Bronchial epithelial cell (primary cell): ENCODE data around the gene C19orf47. TPM values are rescaled to one million over a fixed set of nuclear protein-coding genes. Genes with fewer than 3 reads are reported as not detected.
A peak's percentile ranks its signal among the peaks of the same experiment; 100 is the strongest.

Experiments used
- DNase-seq: peaks from one replicate; pipeline ENCODE4 v3.0.0-alpha.2; 2010; ENCODE audit warnings: low read depth
- FAIRE-seq: peaks from 2 replicates; lab custom pipeline; 2011; peaks lifted over from hg19 to GRCh38; lab: Jason Lieb, UNC
- H3K27me3 ChIP-seq: 2 replicates; pipeline ENCODE4 v1.5.1; 2011; ENCODE audit warnings: low read length; ENCODE audit not compliant: control insufficient read depth, insufficient read depth
- H3K36me3 ChIP-seq: 2 replicates; pipeline ENCODE4 v1.5.1; 2011; ENCODE audit warnings: low read length; ENCODE audit not compliant: control insufficient read depth, insufficient read depth
- H3K4me3 ChIP-seq: 2 replicates; pipeline ENCODE4 v1.5.1; 2011; ENCODE audit warnings: mild to moderate bottlenecking, low read depth, low read length, control low read depth
- CTCF ChIP-seq: IDR thresholded peaks from 2 replicates; pipeline ENCODE4 v1.5.1; 2011; ENCODE audit warnings: mild to moderate bottlenecking, moderate library complexity, low read length, control low read depth, inconsistent platforms; ENCODE audit not compliant: insufficient read depth, severe bottlenecking
- total RNA-seq: library from RNA; depleted of rRNA; stranded (reverse); fragments of >200 nt; gene quantifications from 2 replicates; pipeline ENCODE4 v1.2.1, GENCODE V29; 2014

C19orf47 gene, protein sequence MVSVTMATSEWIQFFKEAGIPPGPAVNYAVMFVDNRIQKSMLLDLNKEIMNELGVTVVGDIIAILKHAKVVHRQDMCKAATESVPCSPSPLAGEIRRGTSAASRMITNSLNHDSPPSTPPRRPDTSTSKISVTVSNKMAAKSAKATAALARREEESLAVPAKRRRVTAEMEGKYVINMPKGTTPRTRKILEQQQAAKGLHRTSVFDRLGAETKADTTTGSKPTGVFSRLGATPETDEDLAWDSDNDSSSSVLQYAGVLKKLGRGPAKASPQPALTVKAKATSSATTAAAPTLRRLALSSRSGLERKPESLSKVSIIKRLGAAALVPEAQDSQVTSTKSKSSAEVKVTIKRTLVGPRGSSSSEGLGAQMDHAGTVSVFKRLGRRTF
- total RNA-seq, result 3.7 and 4.7 TPM in 2 replicates

DNA sequence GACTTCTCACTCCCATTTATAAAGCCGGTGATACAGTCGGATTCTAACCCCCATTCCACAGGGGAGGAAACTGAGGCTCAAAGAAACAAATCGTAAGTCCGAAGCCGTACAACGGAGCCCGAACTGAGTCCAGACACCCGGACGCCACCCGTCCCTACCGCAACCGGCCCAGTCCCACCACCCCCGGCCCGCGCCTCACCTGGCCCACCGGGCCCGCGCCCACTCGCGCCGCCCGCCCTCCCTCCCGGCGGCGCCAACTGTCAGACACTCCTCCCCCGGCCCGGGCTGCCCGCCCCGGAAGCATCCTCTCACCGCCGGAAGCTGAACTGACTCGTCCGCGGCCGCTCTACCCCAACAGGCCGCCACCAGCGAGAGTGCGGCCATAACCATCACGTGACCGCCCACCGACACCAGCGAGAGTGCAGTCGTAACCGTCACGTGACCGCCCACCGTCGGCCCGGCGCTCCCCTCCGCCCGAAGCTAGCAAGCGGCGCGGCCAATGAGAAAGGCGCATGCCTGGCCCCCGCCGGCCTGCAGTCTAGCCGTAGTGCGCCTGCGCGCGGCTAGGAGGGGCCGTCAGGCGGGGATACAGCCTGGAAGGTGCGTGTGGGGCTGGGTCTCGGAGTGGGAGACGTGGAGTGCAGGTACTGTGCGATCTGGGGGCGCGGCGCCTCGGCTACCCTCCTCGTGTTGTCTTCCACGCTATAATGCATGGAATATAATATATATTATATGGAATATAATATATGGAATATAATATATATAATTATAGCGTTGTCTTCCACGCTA, at the start of gene C19orf47, which contains the start of gene PLD3:
Gene C19orf47, minus strand, starts transcription at position 273 of the 789 bp plus-strand sequence. CDS start 6,540 bp downstream, outside the sequence.
Gene PLD3, plus strand, starts transcription at position 571 of the 789 bp plus-strand sequence. CDS start 17,789 bp downstream, outside the sequence.
- peak within 1 kb of the TSS; percentile 71 for H3K4me3 ChIP-seq
- H3K27me3 ChIP-seq, result no peaks in the 10 kb centered on the region
- DNase-seq (peak; percentile 95), FAIRE-seq (no peak)
- H3K36me3 ChIP-seq, result no peaks in the 10 kb centered on the region
- TF ChIP-seq CTCF, result no peak

GRCh38 chr19:40397568-40397906, 49.3 kb upstream of the C19orf47 start:
- TF ChIP-seq CTCF, result no peak
- Histone ChIP-seq H3K36me3 (no peaks in the 10 kb centered on the region), H3K4me3 (no peak overlapping the region), H3K27me3 (peaks cover 1% of the 10 kb centered on the region)
- FAIRE-seq, result no peak
- no peak for DNase-seq

DNA sequence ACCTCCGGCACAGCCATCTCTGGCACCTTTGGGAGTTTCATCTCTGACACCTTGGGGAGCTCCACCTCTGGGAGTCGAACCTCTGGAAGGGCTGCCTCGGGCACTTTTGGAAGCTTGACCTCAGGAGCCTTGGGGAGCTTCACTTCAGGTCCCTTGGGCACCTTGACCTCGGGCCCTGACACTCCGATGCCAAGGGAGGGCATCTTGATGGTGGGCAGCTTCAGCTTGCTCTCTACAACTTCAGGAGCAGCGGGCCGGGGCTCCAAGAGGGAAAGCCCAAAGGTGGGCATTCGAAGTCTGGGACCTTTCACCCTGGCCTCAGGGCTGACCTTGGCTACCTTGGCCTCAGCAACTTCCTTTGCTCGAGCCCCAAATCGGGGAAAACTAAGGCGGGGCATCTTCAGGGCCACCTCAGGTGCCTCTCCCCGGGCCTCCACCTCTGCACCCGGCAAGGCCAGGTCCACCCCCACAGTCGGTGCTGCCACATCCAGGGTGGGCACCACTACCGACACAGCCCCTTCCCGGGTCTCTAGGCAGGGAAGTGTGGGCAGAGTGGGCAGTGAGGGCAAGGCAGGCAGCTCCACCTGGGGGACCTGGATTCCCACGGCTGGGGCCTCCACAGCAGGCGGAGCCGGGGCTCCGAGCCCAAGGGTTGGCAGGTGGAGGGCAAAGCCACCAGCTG, 48.8 kb upstream of the C19orf47 start:
- H3K27me3 ChIP-seq, result peaks cover 1% of the 10 kb centered on the region
- TF ChIP-seq CTCF, result no peak
- H3K4me3 ChIP-seq, result no peak overlapping the region
- H3K36me3 ChIP-seq, result no peaks in the 10 kb centered on the region
- FAIRE-seq, result no peak
- DNase-seq, result no peak

- peaks cover 1% of the 10 kb centered on the region for H3K27me3 ChIP-seq
- no peaks in the 10 kb centered on the region for H3K36me3 ChIP-seq
- DNase-seq, result no peak
- FAIRE-seq, result no peak
- no peak for TF ChIP-seq CTCF
- H3K4me3 ChIP-seq, result no peak overlapping the region
These were observed 47.8 kb upstream of the C19orf47 start for GRCh38 chr19:40395956-40396355.

DNA sequence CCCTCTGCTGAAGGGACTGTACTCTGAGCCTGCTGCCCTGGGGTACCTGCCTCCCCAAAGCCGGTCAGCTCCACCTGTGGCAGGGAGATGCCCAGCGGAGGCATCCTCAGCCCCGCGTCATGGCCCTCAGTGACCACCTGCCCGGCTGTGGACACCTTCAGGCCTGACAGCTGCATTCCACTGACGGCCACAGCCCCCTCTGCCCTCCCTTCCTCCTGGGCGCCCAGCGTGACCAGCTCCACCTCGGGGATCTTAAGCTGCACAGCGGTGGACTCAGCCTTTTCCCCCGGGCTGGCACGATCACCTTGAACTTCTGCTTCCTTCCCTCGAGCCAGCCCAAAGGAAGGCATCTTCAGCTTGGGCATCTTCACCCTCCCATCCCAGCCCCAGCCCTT, 46.6 kb upstream of the C19orf47 start:
- DNase-seq, result no peak
- no peak for FAIRE-seq
- no peaks in the 10 kb centered on the region for H3K36me3 ChIP-seq

More for the DNA sequence above, 46.6 kb upstream of the C19orf47 start:
- no peak overlapping the region for H3K4me3 ChIP-seq
- H3K27me3 ChIP-seq, result peaks cover 1% of the 10 kb centered on the region
- no peak for TF ChIP-seq CTCF
